Measurements from ENCODE around the gene CHCHD10. TPM values are rescaled to one million over a fixed set of nuclear protein-coding genes. Genes with fewer than 3 reads are reported as not detected.

CHCHD10 gene
- total RNA-seq, 1 donor from 2014 or later, result 2.0 TPM

- H3K4me1 ChIP-seq, result no peaks in the 10 kb centered on the region
- H3K9me3 ChIP-seq, result no peaks in the 10 kb centered on the region
- TF ChIP-seq CTCF (IDR thresholded peaks at IDR 0.05), result no peak
- no peak overlapping the region for H3K27ac ChIP-seq
- no peaks in the 10 kb centered on the region for H3K36me3 ChIP-seq
- no peak overlapping the region for H3K4me3 ChIP-seq
- no peaks in the 10 kb centered on the region for H3K27me3 ChIP-seq
- intact Hi-C loops (cut with DNase I), result no loop called here
- DNase-seq (ENCODE audit: low spot score in 2 of 2), result no peak
Observed at GRCh38 chr22:23778577-23778900, 10.8 kb upstream of the CHCHD10 start.

GRCh38 chr22:23777776-23778576, 10.2 kb upstream of the CHCHD10 start:
- peaks cover 0 to 4% of the 10 kb centered on the region in 2 donors for H3K4me1 ChIP-seq
- intact Hi-C loops (cut with DNase I), result no loop called here
- no peak overlapping the region for H3K27ac ChIP-seq
- DNase-seq (ENCODE audit: low spot score in 2 of 2), result no peak
- H3K9me3 ChIP-seq, result no peaks in the 10 kb centered on the region
- no peaks in the 10 kb centered on the region for H3K36me3 ChIP-seq
- H3K4me3 ChIP-seq, result no peak overlapping the region
- H3K27me3 ChIP-seq, result no peaks in the 10 kb centered on the region
- no peak for TF ChIP-seq CTCF (IDR thresholded peaks at IDR 0.05)

GRCh38 chr22:23775779-23776375, 8.1 kb upstream of the CHCHD10 start:
- no peak for TF ChIP-seq CTCF (IDR thresholded peaks at IDR 0.05)
- DNase-seq (ENCODE audit: low spot score in 2 of 2), result no peak
- H3K36me3 ChIP-seq, result no peaks in the 10 kb centered on the region
- peaks cover 0 to 7% of the 10 kb centered on the region in 2 donors for H3K4me1 ChIP-seq
- H3K4me3 ChIP-seq, result no peak overlapping the region
- intact Hi-C loops (cut with DNase I), result no loop called here
- no peak overlapping the region for H3K27ac ChIP-seq
- no peaks in the 10 kb centered on the region for H3K27me3 ChIP-seq
- no peaks in the 10 kb centered on the region for H3K9me3 ChIP-seq

GRCh38 chr22:23774922-23775436, 7.2 kb upstream of the CHCHD10 start:
- Histone ChIP-seq H3K27ac (no peak overlapping the region), H3K4me1 (peaks cover 0 to 7% of the 10 kb centered on the region in 2 donors), H3K4me3 (no peak overlapping the region), H3K27me3 (no peaks in the 10 kb centered on the region), H3K9me3 (no peaks in the 10 kb centered on the region), H3K36me3 (no peaks in the 10 kb centered on the region)
- intact Hi-C loops (cut with DNase I), result no loop called here
- no peak for DNase-seq (ENCODE audit: low spot score in 2 of 2)
- no peak for TF ChIP-seq CTCF (IDR thresholded peaks at IDR 0.05)

GRCh38 chr22:23774114-23774921, 6.5 kb upstream of the CHCHD10 start:
- intact Hi-C loops (cut with DNase I), result no loop called here
- Histone ChIP-seq H3K27me3 (no peaks in the 10 kb centered on the region), H3K36me3 (no peaks in the 10 kb centered on the region), H3K27ac (no peak overlapping the region), H3K9me3 (no peaks in the 10 kb centered on the region), H3K4me1 (peaks cover 0 to 7% of the 10 kb centered on the region in 2 donors), H3K4me3 (no peak overlapping the region)
- TF ChIP-seq CTCF (IDR thresholded peaks at IDR 0.05), result no peak
- DNase-seq (ENCODE audit: low spot score in 2 of 2), result no peak
